ENCODE measurements around the gene MREG. TPM values are rescaled to one million over a fixed set of nuclear protein-coding genes. Genes with fewer than 3 reads are reported as not detected.
A peak's percentile ranks its signal among the peaks of the same experiment; 100 is the strongest.

MREG gene
- polyA plus RNA-seq, 2 of the 4 experiments (the other 2 are of a cell fraction), result 6.4 to 8.0 TPM

GRCh38 chr2:215917953-215918620 is 95.3 kb downstream of the MREG start:
- no peak for FAIRE-seq
- H3K4me1 ChIP-seq, result peaks cover 25% of the 10 kb centered on the region
- peak overlapping the region; percentile 50 for H3K4me2 ChIP-seq
- POLR2A ChIA-PET, result no interaction called here
- ATAC-seq, result no peak
- H3K9me3 ChIP-seq, result no peaks in the 10 kb centered on the region
- H3K27ac ChIP-seq, result peak overlapping the region; percentile 50 to 68
- TF ChIP-seq RAD21 (conservative IDR thresholded peaks at IDR 0.05 in 1 of 2, IDR thresholded peaks at IDR 0.05 in 1 of 2) (peak in 1 of 2 experiments; percentile 30; a peak in 2 of 5 replicates), CHD4 (IDR thresholded peaks at IDR 0.05; ENCODE audit: borderline replicate concordance) (no peak)
- 16% methylated on average over 3 of the region's 3 CpGs for WGBS (ENCODE audit: missing lambda C conversion rate)
- peak in 1 of 2 experiments; percentile 25 for DNase-seq (ENCODE audit: low read depth in 1 of 2, low spot score in 1 of 2)
- CTCF ChIA-PET, result interaction anchor here (1.2 to 2.6 kb wide), 4 partner anchors 13 to 957 kb away, joined by 3 to 16 read pairs (median 4); no protein-coding TSS in a partner anchor
- H3K4me3 ChIP-seq, result no peak overlapping the region

DNA sequence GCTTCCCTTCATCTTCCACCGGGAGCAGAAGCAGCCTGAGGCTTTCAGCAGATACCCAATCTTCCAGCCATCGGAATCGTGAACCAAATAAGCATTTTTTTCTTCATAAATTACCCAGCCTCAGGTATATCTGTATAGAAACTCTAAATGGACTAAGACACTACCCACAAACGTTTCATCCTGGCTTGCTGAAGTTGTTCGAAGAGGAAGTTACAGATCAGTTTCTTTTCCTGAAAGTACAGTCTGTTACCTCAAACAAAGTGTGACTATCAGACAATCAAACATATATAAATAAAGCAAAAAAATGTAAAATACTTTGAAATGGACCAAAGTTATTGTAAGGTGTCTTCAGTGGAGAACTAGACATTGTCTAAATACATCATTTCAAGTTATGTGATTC is 97.9 kb downstream of the MREG start:
- peaks cover 25% of the 10 kb centered on the region for H3K4me1 ChIP-seq
- WGBS (ENCODE audit: missing lambda C conversion rate), result 79% methylated on average over 5 of the region's 5 CpGs
- FAIRE-seq, result no peak
- no peak overlapping the region for H3K4me2 ChIP-seq
- H3K4me3 ChIP-seq, result no peak overlapping the region
- H3K9me3 ChIP-seq, result no peaks in the 10 kb centered on the region
- ChIA-PET POLR2A (no interaction called here), CTCF (no interaction called here)
- no peak for DNase-seq (ENCODE audit: low read depth in 1 of 2, low spot score in 1 of 2)
- no peak for TF ChIP-seq ZC3H11A (IDR thresholded peaks at IDR 0.05)
- no peak for TF ChIP-seq HEYL (CRISPR knock-in tag; IDR thresholded peaks at IDR 0.05)
- no peak for TF ChIP-seq RARB (CRISPR knock-in tag; IDR thresholded peaks at IDR 0.05)
- no peak for TF ChIP-seq CHD4 (IDR thresholded peaks at IDR 0.05; ENCODE audit: borderline replicate concordance)
- ATAC-seq, result no peak
- H3K27ac ChIP-seq, result no peak overlapping the region

GRCh38 chr2:215914777-215915165 is 98.6 kb downstream of the MREG start:
- Histone ChIP-seq H3K4me1 (peaks cover 22% of the 10 kb centered on the region), H3K9me3 (no peaks in the 10 kb centered on the region), H3K4me3 (no peak overlapping the region), H3K27ac (no peak overlapping the region), H3K4me2 (no peak overlapping the region)
- DNase-seq (ENCODE audit: low read depth in 1 of 2, low spot score in 1 of 2), result no peak
- no peak for ATAC-seq
- FAIRE-seq, result no peak
- 93% methylated on average over 4 of the region's 4 CpGs for WGBS (ENCODE audit: missing lambda C conversion rate)
- TF ChIP-seq TP53 (CRISPR knock-in tag; IDR thresholded peaks at IDR 0.05) (no peak), ZSCAN20 (CRISPR knock-in tag; IDR thresholded peaks at IDR 0.05) (no peak), HOXB5 (CRISPR knock-in tag; IDR thresholded peaks at IDR 0.05) (no peak), TFCP2L1 (CRISPR knock-in tag; IDR thresholded peaks at IDR 0.05) (no peak), ZC3H11A (IDR thresholded peaks at IDR 0.05) (no peak), HMGXB4 (CRISPR knock-in tag; IDR thresholded peaks at IDR 0.05; ENCODE audit: borderline replicate concordance) (no peak), NPAS2 (CRISPR knock-in tag; IDR thresholded peaks at IDR 0.05; ENCODE audit: borderline replicate concordance) (no peak), PHF8 (IDR thresholded peaks at IDR 0.05; ENCODE audit: borderline replicate concordance, low read depth) (no peak), RCOR1 (IDR thresholded peaks at IDR 0.05; ENCODE audit: low read depth, low read length) (no peak), JUN (IDR thresholded peaks at IDR 0.05) (no peak), MAFK (IDR thresholded peaks at IDR 0.05; ENCODE audit: partially characterized antibody) (no peak), HDAC2 (IDR thresholded peaks at IDR 0.05) (no peak)
- TF ChIP-seq, protein P1, sequence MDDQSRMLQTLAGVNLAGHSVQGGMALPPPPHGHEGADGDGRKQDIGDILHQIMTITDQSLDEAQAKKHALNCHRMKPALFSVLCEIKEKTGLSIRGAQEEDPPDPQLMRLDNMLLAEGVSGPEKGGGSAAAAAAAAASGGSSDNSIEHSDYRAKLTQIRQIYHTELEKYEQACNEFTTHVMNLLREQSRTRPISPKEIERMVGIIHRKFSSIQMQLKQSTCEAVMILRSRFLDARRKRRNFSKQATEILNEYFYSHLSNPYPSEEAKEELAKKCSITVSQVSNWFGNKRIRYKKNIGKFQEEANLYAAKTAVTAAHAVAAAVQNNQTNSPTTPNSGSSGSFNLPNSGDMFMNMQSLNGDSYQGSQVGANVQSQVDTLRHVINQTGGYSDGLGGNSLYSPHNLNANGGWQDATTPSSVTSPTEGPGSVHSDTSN (IDR thresholded peaks at IDR 0.05), result no peak
- ChIA-PET CTCF (no interaction called here), POLR2A (no interaction called here)

Data from A549 (cell line).